Measurements from ENCODE around the gene PNMT. TPM values are rescaled to one million over a fixed set of nuclear protein-coding genes. Genes with fewer than 3 reads are reported as not detected.

The PNMT gene
- total RNA-seq, 1 experiment from 2014 or later, result 1.4 TPM

DNA sequence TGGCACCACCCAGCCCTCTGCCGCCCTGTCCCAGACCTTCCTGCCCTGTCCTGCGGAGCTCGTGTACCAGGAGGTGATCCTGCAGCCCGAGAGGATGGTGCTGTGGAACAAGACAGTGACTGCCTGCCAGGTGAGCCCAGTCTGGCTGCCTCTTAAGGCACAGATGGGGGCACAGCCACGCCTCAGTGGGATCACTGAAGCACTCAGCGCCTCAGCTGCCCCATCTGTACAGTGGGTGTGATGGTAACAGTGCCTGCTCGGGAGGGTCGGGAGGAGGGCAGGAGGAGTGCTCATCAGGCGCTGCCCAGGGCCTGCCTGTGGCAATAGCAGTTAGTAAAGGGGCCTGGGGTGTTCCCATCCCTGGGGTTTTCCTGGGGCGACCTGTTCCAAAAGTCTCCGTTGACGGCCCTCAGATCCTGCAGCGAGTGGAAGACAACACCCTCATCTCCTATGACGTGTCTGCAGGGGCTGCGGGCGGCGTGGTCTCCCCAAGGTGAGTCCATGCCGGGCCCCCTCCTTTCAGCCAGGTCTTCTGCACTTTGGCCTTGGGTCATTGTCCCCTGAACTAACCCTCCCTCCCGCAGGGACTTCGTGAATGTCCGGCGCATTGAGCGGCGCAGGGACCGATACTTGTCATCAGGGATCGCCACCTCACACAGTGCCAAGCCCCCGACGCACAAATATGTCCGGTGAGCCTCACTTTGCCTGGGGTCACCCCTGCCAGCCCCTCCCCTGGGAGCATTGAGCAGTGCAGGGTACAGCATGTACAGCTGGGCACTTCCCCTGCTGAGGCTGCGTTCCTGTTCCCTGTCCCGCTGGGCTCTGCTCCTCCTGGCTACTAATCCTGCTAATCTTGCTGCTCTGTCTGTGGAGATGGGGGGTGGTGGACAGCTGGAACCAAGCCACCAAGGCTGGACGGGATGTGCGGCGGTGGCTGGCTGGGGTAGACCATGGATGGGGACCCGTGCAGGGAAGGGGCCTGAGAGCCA lies 7.6 kb upstream of the PNMT start:
- Histone ChIP-seq H3K4me2 (ENCODE audit: low read length) (no peak overlapping the region), H3K9ac (ENCODE audit: low read length) (no peak overlapping the region), H3K27ac (ENCODE audit: low read length) (no peak overlapping the region), H3K4me3 (ENCODE audit: low read length) (no peak overlapping the region), H3K36me3 (ENCODE audit: low read depth, low read length) (no peaks in the 10 kb centered on the region), H3K4me1 (ENCODE audit: insufficient read depth, low read length) (no peaks in the 10 kb centered on the region), H3K27me3 (ENCODE audit: low read length) (no peaks in the 10 kb centered on the region), H4K20me1 (ENCODE audit: low read length) (no peaks in the 10 kb centered on the region), H3F3A (ENCODE audit: low read length, unreplicated experiment) (no peaks in the 10 kb centered on the region), H3K79me2 (ENCODE audit: low read length) (no peaks in the 10 kb centered on the region), H3K9me3 (ENCODE audit: low read length) (no peaks in the 10 kb centered on the region), H3K9me2 (replicated peaks; ENCODE audit: low read length) (no peaks in the 10 kb centered on the region), H2AFZ (ENCODE audit: low read length) (no peak overlapping the region)
- CTCF ChIA-PET, result no interaction called here
- intact Hi-C loops (cut with micrococcal nuclease), result no loop called here
- POLR2A ChIA-PET (ENCODE audit: unreplicated experiment), result no interaction called here
- TF ChIP-seq EZH2 (IDR thresholded peaks at IDR 0.05; ENCODE audit: low read length, unreplicated experiment) (no peak), CTCF (conservative IDR thresholded peaks at IDR 0.05; ENCODE audit: low read depth, low read length) (no peak), EZH2phosphoT487 (IDR thresholded peaks at IDR 0.05; ENCODE audit: borderline replicate concordance, low read length) (no peak)
- ATAC-seq (no peak), DNase-seq (no peak)
- BruUV-seq (replicated peaks), result no TSS peak

GRCh38 chr17:39661744-39662541 lies 6.3 kb upstream of the PNMT start:
- POLR2A ChIA-PET (ENCODE audit: unreplicated experiment), result no interaction called here
- no peaks in the 10 kb centered on the region for H3F3A ChIP-seq (ENCODE audit: low read length, unreplicated experiment)
- no peak for DNase-seq
- intact Hi-C loops (cut with micrococcal nuclease), result no loop called here
- H3K9me2 ChIP-seq (replicated peaks; ENCODE audit: low read length), result no peaks in the 10 kb centered on the region
- no peaks in the 10 kb centered on the region for H3K27me3 ChIP-seq (ENCODE audit: low read length)
- H3K4me3 ChIP-seq (ENCODE audit: low read length), result no peak overlapping the region
- H3K4me1 ChIP-seq (ENCODE audit: insufficient read depth, low read length), result no peaks in the 10 kb centered on the region
- ATAC-seq, result no peak
- no peak overlapping the region for H3K27ac ChIP-seq (ENCODE audit: low read length)
- no TSS peak for BruUV-seq (replicated peaks)
- no peaks in the 10 kb centered on the region for H3K79me2 ChIP-seq (ENCODE audit: low read length)
- H3K9ac ChIP-seq (ENCODE audit: low read length), result no peak overlapping the region
- H2AFZ ChIP-seq (ENCODE audit: low read length), result no peak overlapping the region
- H4K20me1 ChIP-seq (ENCODE audit: low read length), result no peaks in the 10 kb centered on the region
- H3K9me3 ChIP-seq (ENCODE audit: low read length), result no peaks in the 10 kb centered on the region
- H3K4me2 ChIP-seq (ENCODE audit: low read length), result no peak overlapping the region
- CTCF ChIA-PET, result no interaction called here
- no peaks in the 10 kb centered on the region for H3K36me3 ChIP-seq (ENCODE audit: low read depth, low read length)
- TF ChIP-seq EZH2 (IDR thresholded peaks at IDR 0.05; ENCODE audit: low read length, unreplicated experiment) (no peak), EZH2phosphoT487 (IDR thresholded peaks at IDR 0.05; ENCODE audit: borderline replicate concordance, low read length) (no peak), CTCF (conservative IDR thresholded peaks at IDR 0.05; ENCODE audit: low read depth, low read length) (no peak)
